ENCODE measurements around the gene GDF11.

The GDF11 gene

DNA sequence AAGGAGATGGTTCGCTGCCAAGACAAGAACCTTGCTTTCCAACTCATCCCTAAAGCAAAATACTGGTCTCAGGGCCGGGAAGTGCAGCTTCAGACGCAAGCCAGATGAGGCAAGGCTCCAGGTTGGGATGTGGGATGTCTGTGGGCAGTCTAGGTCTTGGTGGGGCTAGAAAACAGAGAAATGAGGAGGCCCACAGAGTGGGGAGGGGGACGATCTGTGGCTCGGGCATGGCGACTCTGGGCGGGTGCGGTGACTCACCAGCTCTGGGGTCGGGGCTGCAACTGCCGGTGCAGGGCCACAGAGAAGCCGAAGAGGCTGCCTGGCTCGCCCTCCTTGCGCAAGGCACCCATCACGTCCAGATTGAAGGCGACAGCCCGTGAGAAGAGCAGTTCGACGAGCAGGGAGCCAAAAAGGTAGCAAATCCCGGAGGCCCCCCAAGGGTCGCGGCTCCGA lies 35.7 kb upstream of the GDF11 start:
- no peak for DNase-seq (ENCODE audit: low spot score)
- in situ Hi-C loops (cut with MboI; ENCODE audit: low sequenced_read_pairs, unreplicated experiment), result no loop called here
- TF ChIP-seq, protein P1, sequence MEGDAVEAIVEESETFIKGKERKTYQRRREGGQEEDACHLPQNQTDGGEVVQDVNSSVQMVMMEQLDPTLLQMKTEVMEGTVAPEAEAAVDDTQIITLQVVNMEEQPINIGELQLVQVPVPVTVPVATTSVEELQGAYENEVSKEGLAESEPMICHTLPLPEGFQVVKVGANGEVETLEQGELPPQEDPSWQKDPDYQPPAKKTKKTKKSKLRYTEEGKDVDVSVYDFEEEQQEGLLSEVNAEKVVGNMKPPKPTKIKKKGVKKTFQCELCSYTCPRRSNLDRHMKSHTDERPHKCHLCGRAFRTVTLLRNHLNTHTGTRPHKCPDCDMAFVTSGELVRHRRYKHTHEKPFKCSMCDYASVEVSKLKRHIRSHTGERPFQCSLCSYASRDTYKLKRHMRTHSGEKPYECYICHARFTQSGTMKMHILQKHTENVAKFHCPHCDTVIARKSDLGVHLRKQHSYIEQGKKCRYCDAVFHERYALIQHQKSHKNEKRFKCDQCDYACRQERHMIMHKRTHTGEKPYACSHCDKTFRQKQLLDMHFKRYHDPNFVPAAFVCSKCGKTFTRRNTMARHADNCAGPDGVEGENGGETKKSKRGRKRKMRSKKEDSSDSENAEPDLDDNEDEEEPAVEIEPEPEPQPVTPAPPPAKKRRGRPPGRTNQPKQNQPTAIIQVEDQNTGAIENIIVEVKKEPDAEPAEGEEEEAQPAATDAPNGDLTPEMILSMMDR (IDR thresholded peaks at IDR 0.05; ENCODE audit: borderline replicate concordance, control extremely low read depth, extremely low read depth, insufficient read depth, missing control alignments), result no peak

DNA sequence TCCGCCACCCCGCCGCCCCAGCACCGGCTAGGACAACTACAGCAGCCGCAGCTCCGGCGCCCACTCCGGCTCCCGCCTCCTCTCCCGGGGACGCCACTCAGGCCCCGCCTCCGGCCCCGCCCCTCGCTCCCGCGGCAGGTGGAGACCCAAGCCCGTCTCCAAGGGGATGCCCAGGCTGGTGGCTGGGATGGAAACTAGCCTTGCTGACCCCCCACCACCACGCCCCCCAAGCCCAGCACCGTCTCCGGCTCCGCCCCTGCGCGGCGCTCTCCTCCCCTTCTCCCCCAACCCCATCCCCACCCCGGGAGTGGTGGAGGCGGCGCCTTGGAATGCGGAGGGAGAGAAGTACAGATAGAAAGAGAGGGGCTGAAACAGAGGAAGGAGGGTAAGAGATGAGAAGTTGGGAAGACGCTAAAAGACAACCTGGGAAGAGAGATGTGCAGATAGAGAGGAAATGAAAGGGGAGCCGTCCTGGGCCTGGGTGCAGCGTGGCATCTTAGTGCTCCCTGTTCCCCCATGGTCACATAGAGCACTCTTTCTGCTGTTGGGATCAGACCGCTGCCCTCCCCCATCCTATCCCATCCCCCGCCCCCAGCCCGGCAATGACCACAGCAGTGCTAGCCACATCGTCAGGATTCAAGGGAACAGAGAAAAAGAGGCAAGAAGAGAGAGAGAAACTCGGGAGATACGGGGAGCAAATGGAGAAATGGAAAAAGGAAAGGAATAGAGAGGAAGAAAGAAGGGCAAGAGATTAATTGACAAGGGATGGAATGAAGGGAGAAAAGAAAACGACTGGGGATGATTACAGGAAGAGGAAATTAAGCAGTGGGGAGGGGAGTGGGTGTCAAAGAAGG lies 34.9 kb upstream of the GDF11 start, which contains the start of gene ITGA7:
Gene ITGA7, minus strand, starts transcription at position 64 of the 854 bp plus-strand sequence. CDS start 222 bp downstream, outside the sequence.
- in situ Hi-C loops (cut with MboI; ENCODE audit: low sequenced_read_pairs, unreplicated experiment), result no loop called here
- peak; percentile 86 for DNase-seq (ENCODE audit: low spot score)
- TF ChIP-seq, protein P1 (IDR thresholded peaks at IDR 0.05; ENCODE audit: borderline replicate concordance, control extremely low read depth, extremely low read depth, insufficient read depth, missing control alignments), result no peak

- TF ChIP-seq, protein P1 (IDR thresholded peaks at IDR 0.05; ENCODE audit: borderline replicate concordance, control extremely low read depth, extremely low read depth, insufficient read depth, missing control alignments), result no peak
- no peak for DNase-seq (ENCODE audit: low spot score)
- in situ Hi-C loops (cut with MboI; ENCODE audit: low sequenced_read_pairs, unreplicated experiment), result no loop called here
These were observed 34.2 kb upstream of the GDF11 start for GRCh38 chr12:55708695-55709233.

DNA sequence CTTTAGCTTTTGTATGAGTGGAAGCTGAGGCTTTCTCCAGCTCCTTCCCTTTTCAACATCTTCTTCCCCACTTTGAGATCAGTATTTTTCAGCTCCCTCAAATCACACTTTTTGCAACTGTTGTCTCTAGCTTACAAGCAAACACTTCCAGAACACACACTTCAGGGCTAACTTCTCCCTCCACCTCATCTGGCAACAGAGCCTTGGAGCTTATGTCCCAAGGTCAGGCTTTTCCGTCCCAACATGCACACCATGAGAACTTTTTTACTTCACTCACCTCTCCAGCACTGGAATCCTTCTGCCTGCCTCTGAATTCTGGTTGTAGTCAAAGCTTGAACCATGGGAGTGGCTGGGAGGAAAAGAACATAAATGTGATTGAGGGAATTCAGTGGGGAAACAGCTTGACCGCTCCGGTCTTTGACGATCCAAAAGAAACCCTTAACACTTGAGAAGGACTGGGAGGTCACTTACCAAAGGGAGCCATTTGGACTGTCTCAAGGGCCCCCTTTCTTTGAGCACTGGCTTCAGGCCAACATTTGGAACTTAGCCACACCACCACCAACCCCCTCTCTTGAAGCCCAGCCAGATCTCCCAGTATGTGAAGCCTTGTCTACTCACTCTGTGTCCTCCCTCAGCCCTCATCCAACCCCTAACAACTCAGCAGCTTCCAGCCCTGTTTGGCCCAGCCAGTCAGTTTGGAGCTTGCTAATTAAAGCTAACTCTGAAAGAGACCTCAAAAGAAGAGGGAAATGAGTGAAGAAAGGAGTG lies 31.0 kb upstream of the GDF11 start:
- in situ Hi-C loops (cut with MboI; ENCODE audit: low sequenced_read_pairs, unreplicated experiment), result no loop called here
- no peak for DNase-seq (ENCODE audit: low spot score)
- TF ChIP-seq, protein P1 (IDR thresholded peaks at IDR 0.05; ENCODE audit: borderline replicate concordance, control extremely low read depth, extremely low read depth, insufficient read depth, missing control alignments), result no peak

GRCh38 chr12:55712700-55713415 lies 30.1 kb upstream of the GDF11 start:
- in situ Hi-C loops (cut with MboI; ENCODE audit: low sequenced_read_pairs, unreplicated experiment), result no loop called here
- TF ChIP-seq, protein P1 (IDR thresholded peaks at IDR 0.05; ENCODE audit: borderline replicate concordance, control extremely low read depth, extremely low read depth, insufficient read depth, missing control alignments), result no peak
- no peak for DNase-seq (ENCODE audit: low spot score)

DNA sequence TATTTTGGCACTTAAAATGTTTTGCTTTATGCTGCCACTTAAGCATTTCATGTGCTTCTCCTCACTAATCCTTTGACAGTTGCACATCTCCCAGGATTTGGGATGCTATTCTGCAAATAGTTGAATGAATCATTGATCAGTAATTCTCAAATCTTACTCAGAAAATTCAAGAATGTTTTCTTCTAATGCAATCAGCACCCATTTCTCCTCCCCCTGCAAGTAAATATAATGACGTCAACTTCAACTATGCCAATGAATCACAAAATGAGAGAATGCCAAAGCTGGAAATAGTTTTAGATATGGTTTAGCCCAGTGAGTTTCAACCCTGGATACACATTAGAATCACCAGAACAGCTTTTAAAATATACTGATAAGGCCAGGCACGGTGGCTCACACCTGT lies 29.2 kb upstream of the GDF11 start:
- no peak for DNase-seq (ENCODE audit: low spot score)
- in situ Hi-C loops (cut with MboI; ENCODE audit: low sequenced_read_pairs, unreplicated experiment), result no loop called here
- TF ChIP-seq, protein P1 (IDR thresholded peaks at IDR 0.05; ENCODE audit: borderline replicate concordance, control extremely low read depth, extremely low read depth, insufficient read depth, missing control alignments), result no peak
